Measurements from ENCODE around the gene ARMC9.

ARMC9 gene

DNA sequence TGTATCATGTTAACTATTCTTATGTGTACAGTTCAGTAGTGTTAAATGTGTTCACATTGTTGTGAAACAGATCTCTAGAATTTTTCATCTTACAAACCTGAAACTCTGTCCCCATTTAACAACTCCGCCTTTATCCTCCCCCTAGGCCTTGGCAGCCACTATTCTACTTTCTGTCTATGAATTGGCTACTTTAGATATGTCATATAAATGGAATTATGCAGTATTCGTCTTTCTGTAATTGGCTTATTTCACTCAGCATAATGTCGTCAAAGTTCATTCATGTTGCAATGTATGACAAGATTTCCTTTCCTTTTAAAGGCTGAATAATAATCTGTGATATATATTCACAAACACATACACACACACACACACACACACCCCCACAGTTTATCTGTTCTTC lies 12.4 kb downstream of the ARMC9 start:
- FAIRE-seq, result no peak

- FAIRE-seq, result no peak
These were observed 13.1 kb downstream of the ARMC9 start for GRCh38 chr2:231211486-231211885.

DNA sequence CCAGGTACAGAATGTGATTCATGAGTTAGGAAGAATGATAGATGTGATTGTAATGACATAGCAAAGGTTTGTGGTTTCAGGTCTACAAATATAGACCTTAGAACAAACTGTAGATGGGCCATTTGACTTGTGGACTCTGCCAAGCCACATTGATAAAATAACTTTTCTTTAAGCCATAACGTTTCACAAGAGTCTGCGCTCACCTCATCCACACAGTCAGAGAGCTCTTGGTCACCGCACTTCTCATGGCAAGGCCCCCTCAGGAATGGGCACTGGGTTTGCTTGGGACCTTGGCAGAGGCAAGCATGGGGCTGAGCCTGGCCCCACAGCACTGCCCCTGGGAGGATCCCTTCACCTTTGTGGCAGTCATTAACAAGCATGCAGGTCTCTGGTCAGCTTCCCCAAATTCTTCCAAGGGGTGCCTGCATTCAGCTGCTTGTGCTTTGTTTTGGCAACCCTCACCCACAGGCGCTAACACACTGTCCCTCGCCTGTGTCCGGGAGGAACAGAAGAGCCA lies 14.0 kb downstream of the ARMC9 start:
- no peak for FAIRE-seq

DNA sequence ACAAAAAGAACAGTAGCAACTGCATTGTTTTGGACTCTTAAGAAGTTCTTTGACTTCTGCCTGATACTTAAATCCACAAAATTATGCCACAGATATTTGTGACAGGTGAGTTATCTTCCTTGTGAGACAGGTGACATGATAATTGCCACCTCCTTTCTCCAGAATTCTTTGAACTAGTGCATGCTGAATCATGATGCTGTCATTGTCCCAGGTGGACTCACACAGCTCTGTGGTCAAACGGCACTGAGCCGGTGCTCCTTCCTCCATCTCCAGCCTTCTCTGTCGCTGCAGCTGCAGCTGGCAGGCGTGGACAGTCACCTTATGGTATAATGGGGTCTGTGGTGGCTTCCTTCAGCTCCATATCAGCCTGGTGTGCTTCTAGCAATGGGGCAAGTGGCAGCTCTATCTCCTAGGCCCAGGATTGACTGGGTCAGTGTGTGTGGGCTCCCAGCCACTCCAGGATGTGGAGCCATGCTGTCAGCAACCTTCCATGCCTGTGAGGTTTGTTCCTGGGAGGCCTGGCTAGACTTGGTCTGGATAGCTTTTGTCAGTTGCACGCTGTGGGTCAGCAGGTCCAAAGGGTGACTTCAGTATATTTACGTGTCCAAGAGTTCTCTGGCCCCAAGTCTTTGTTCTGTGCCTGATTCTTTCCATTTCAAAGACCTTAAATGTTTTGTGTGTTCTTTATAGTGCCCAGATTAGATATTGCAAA lies 15.7 kb downstream of the ARMC9 start:
- no peak for FAIRE-seq

- FAIRE-seq, result peak; percentile 54
These were observed 19.9 kb downstream of the ARMC9 start for GRCh38 chr2:231218366-231218765.

- FAIRE-seq, result no peak
These were observed 20.9 kb downstream of the ARMC9 start for GRCh38 chr2:231219289-231219688.

DNA sequence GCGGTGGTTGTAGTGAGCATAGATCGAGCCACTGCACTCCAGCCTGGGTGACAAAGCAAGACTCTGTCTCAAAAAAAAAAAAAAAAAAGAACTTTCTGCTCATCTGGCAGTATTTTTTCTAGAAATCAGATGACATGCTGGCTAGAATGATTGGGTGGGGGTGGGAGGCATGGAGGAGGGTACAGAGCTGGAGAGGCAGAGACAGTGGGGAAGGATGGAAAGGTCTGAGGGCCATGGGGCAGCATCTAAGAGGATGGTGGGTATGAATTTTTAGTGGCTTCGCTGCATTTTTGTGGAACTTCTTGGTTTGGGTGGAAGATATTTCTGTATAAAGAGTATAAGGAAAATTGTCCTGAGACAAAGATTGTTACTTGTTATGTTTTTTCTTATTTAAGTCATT lies 23.3 kb downstream of the ARMC9 start:
- FAIRE-seq, result no peak

GRCh38 chr2:231222318-231223000 lies 24.0 kb downstream of the ARMC9 start:
- FAIRE-seq, result no peak

GRCh38 chr2:231223001-231223375 lies 24.6 kb downstream of the ARMC9 start:
- FAIRE-seq, result no peak

GRCh38 chr2:231223458-231223976 lies 25.1 kb downstream of the ARMC9 start:
- FAIRE-seq, result no peak

- peak; percentile 96 for FAIRE-seq
These were observed 29.1 kb downstream of the ARMC9 start for GRCh38 chr2:231227310-231228162.

GRCh38 chr2:231228223-231228622 lies 29.8 kb downstream of the ARMC9 start:
- FAIRE-seq, result no peak

DNA sequence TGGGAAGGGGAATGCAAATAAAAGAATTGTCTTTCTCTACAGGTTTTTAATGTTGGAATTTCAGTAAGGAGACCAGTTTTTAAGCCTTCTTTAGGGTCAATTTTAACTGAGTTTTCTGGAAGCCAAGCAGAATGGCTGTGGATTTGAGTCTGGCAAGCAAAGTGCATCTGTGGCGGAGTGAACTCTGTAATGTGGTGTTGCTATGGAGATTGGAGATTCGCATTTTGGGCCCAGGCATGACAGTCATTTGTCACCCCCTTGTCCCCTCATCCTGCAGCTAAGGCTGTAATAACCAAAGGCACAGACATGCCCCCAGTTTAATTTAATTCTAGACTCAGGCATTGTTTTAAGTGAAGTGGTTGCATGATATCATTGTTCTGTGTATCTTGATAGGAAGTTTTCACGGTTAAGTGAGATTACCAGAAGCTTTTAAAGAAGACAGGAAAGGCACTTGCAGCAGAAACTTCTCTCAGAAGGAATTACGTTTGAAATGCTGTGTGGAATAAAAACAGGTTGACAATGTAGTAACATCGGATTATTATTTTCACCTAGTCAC lies 30.6 kb downstream of the ARMC9 start:
- FAIRE-seq, result no peak

GRCh38 chr2:231235217-231235616 lies 36.8 kb downstream of the ARMC9 start:
- no peak for FAIRE-seq

DNA sequence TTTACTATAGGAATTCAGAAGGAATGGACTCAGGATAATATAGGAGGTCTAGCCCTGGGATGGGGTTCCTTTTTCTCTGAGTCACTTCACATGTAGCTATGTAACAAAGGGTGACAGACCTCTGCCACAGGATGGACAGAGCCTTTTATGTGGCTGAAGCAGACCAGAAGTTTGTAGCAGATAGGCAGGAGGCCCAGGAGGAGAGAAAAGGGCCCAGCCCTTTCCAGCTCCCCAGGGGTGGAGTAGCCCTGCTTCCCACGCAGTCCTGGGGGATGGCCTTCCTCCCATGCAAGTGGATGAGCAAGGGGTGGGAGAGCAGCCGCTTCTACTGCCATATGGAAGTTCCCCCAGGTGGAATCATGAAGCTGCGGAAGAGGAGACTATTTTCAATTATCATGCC lies 40.3 kb downstream of the ARMC9 start:
- FAIRE-seq, result no peak

DNA sequence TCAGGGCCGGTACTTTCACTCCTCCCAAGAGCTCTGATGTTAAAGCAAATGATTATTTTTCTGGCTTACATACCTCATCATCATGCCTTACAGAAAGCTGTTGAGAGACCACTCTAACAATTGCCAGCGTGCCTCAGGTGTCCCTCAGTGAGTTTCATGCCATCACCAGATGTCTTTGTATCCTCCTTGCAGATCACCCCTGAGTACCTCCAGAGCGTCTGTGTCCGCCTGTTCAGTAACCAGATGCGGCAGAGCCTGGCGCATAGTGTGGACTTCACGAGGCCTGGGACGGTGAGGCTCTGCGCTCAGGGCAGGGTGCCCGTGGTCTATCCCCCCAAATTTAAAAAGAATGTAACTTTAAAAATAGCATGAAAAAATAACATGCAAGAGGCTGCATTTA lies 41.3 kb downstream of the ARMC9 start:
- FAIRE-seq, result no peak

DNA sequence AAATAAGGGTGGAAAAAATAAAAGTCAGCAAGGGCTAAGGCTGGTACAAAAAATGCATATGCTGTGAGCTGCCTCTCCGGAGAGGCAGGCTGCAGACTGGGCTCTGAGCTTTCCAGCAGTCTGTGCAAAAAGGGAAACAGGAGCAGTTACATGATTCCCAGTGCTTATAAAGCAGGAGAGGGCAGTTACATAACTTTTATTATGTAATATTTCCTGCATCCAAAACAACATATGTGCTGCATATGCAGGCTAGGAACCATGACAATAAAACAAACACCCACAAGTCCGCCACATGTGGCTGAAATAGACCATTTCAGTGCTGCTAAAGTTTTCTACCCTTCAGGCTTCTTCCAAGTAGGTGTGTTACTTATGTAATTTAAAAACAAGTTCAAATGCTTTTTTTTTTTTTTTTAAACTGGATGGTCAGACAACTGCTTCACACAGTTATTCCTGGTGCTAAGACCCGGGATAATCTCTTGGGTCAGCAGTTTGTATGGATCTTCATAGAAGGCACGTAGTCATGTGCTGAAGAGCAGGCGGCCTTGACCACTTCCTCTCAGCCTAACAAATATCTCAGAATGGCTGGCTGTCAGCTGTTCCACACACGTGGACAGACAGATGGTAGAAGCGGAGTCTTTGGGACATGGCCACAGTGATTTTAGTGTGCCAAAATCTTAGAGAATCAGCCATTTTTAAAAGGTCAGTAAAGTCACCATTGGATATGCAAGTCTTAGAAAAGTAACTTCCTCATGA lies 43.5 kb downstream of the ARMC9 start:
- no peak for FAIRE-seq

DNA sequence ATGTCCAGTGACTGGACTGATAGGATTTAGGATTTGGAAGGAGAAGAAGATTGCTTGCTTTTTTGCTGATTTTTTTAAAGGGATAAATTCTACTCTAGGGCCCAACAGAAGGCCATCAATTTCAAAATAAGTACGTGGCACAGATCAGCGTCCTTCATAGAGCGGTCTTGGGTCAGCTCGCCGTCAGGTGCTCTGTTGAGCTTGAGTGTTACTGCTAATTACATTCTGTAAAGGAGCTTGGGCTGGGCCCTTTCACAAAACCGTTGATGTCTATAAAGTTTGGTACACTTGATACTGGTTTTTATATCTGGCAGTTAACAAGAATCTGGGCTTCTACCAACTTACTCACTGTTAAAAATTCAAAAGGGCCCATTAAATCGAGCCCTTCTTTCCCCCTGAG lies 45.4 kb downstream of the ARMC9 start:
- no peak for FAIRE-seq

GRCh38 chr2:231244382-231245248 lies 46.2 kb downstream of the ARMC9 start:
- FAIRE-seq, result no peak

- no peak for FAIRE-seq
These were observed 47.0 kb downstream of the ARMC9 start for GRCh38 chr2:231245249-231246094.

All from A204.1 (cell line).